ENCODE measurements around the gene MFGE8. TPM values are rescaled to one million over a fixed set of nuclear protein-coding genes. Genes with fewer than 3 reads are reported as not detected.

The MFGE8 gene
- polyA plus RNA-seq, 1 donor (not counting 4 experiments of a cell fraction or from before 2014, with no cell fraction given), result 55.3 TPM

- dilution Hi-C loops (cut with MboI; ENCODE audit: extremely low pct_ligation_motif_present, low sequenced_read_pairs), result no loop called here
- no peak overlapping the region for H3K9ac ChIP-seq (ENCODE audit: control insufficient read depth, extremely low read depth, insufficient read depth, low read length)
- H3K27ac ChIP-seq (ENCODE audit: control insufficient read depth, insufficient read depth, low read length), result no peak overlapping the region
- no peaks in the 10 kb centered on the region for H3K36me3 ChIP-seq (ENCODE audit: control insufficient read depth in 2 of 2, extremely low read depth in 1 of 2, insufficient read depth in 2 of 2, low read length in 2 of 2)
- TF ChIP-seq CTCF (optimal IDR thresholded peaks at IDR 0.05 in 1 of 3, IDR thresholded peaks at IDR 0.05 in 1 of 3, conservative IDR thresholded peaks at IDR 0.05 in 1 of 3; ENCODE audit: extremely low read depth in 1 of 3, insufficient read depth in 2 of 3, low read length in 3 of 3) (no peak), EZH2 (IDR thresholded peaks at IDR 0.05; ENCODE audit: low read length) (no peak)
- no peaks in the 10 kb centered on the region for H3K27me3 ChIP-seq (ENCODE audit: control insufficient read depth, extremely low read depth, insufficient read depth, low read length)
- peaks cover 10% of the 10 kb centered on the region for H3K4me1 ChIP-seq (ENCODE audit: control insufficient read depth, extremely low read depth, insufficient read depth, low read length)
- no peak overlapping the region for H2AFZ ChIP-seq (ENCODE audit: control insufficient read depth, low read length)
- H4K20me1 ChIP-seq (ENCODE audit: control insufficient read depth, extremely low read depth, insufficient read depth, low read length), result no peaks in the 10 kb centered on the region
- FAIRE-seq, result no peak
- DNase-seq (ENCODE audit: low read depth, low spot score), result no peak
- H3K4me2 ChIP-seq (ENCODE audit: control insufficient read depth, extremely low read depth, insufficient read depth, low read depth, low read length), result no peak overlapping the region
- H3K4me3 ChIP-seq (ENCODE audit: control insufficient read depth in 2 of 3, extremely low read depth in 1 of 3, insufficient read depth in 2 of 3, low read depth in 1 of 3, low read length in 3 of 3), result no peak overlapping the region
- no peaks in the 10 kb centered on the region for H3K79me2 ChIP-seq (ENCODE audit: control insufficient read depth, insufficient read depth, low read length)
- H3K9me1 ChIP-seq (ENCODE audit: control insufficient read depth, extremely low read depth, insufficient read depth, low read length), result no peaks in the 10 kb centered on the region
- no peaks in the 10 kb centered on the region for H3K9me3 ChIP-seq (ENCODE audit: control insufficient read depth, low read depth, low read length)
Measured at GRCh38 chr15:88890495-88890894, 22.7 kb downstream of the MFGE8 start.

- DNase-seq (ENCODE audit: low read depth, low spot score) (no peak), FAIRE-seq (no peak)
- H3K27me3 ChIP-seq (ENCODE audit: control insufficient read depth, extremely low read depth, insufficient read depth, low read length), result no peaks in the 10 kb centered on the region
- no peaks in the 10 kb centered on the region for H3K9me1 ChIP-seq (ENCODE audit: control insufficient read depth, extremely low read depth, insufficient read depth, low read length)
- no peak overlapping the region for H3K4me3 ChIP-seq (ENCODE audit: control insufficient read depth in 2 of 3, extremely low read depth in 1 of 3, insufficient read depth in 2 of 3, low read depth in 1 of 3, low read length in 3 of 3)
- H3K79me2 ChIP-seq (ENCODE audit: control insufficient read depth, insufficient read depth, low read length), result no peaks in the 10 kb centered on the region
- no peak for TF ChIP-seq CTCF (optimal IDR thresholded peaks at IDR 0.05 in 1 of 3, IDR thresholded peaks at IDR 0.05 in 1 of 3, conservative IDR thresholded peaks at IDR 0.05 in 1 of 3; ENCODE audit: extremely low read depth in 1 of 3, insufficient read depth in 2 of 3, low read length in 3 of 3)
- no peak for TF ChIP-seq EZH2 (IDR thresholded peaks at IDR 0.05; ENCODE audit: low read length)
- H3K9me3 ChIP-seq (ENCODE audit: control insufficient read depth, low read depth, low read length), result no peaks in the 10 kb centered on the region
- dilution Hi-C loops (cut with MboI; ENCODE audit: extremely low pct_ligation_motif_present, low sequenced_read_pairs), result no loop called here
- no peak overlapping the region for H2AFZ ChIP-seq (ENCODE audit: control insufficient read depth, low read length)
- H3K9ac ChIP-seq (ENCODE audit: control insufficient read depth, extremely low read depth, insufficient read depth, low read length), result no peak overlapping the region
- H3K4me1 ChIP-seq (ENCODE audit: control insufficient read depth, extremely low read depth, insufficient read depth, low read length), result no peaks in the 10 kb centered on the region
- no peaks in the 10 kb centered on the region for H3K36me3 ChIP-seq (ENCODE audit: control insufficient read depth in 2 of 2, extremely low read depth in 1 of 2, insufficient read depth in 2 of 2, low read length in 2 of 2)
- no peak overlapping the region for H3K27ac ChIP-seq (ENCODE audit: control insufficient read depth, insufficient read depth, low read length)
- H4K20me1 ChIP-seq (ENCODE audit: control insufficient read depth, extremely low read depth, insufficient read depth, low read length), result no peaks in the 10 kb centered on the region
- H3K4me2 ChIP-seq (ENCODE audit: control insufficient read depth, extremely low read depth, insufficient read depth, low read depth, low read length), result no peak overlapping the region
Measured at GRCh38 chr15:88888719-88889118, 24.5 kb downstream of the MFGE8 start.
